Prostate gland (tissue), 2 donors: Measurements from ENCODE around the gene PCF11.

Experiments
- CTCF ChIP-seq, 4 experiments: fragments of 200-600 bp in 2 of 4; fragments of 450-650 bp in 2 of 4; sonication (generic) in 2 of 4; IDR thresholded peaks; 1 replicate in 3 of 4; 2 replicates in 1 of 4; pipeline ENCODE4 v1.5.1; 2016 to 2019; ENCODE audit warnings: antibody characterized with exemption in 4 of 4, mild to moderate bottlenecking in 2 of 4, moderate library complexity in 2 of 4
- POLR2A ChIP-seq: fragments of 450-650 bp; IDR thresholded peaks from one replicate; pipeline ENCODE4 v1.6.1; 2016; ENCODE audit warnings: antibody characterized with exemption, mild to moderate bottlenecking
- POLR2AphosphoS5 ChIP-seq: sonication (generic); formaldehyde crosslinking; IDR thresholded peaks from one replicate; pipeline ENCODE4 v1.6.1; 2017; ENCODE audit warnings: antibody characterized with exemption

GRCh38 chr11:83221694-83222093 lies 64.8 kb downstream of the PCF11 start:
- TF ChIP-seq POLR2AphosphoS5 (no peak), CTCF (IDR thresholded peaks at IDR 0.05) (no peak), POLR2A (no peak)
